ENCODE measurements around the gene CABCOCO1.

Gene CABCOCO1

GRCh38 chr10:61757525-61758397 lies 95.0 kb downstream of the CABCOCO1 start:
- no peak for DNase-seq

- DNase-seq, result no peak
Measured at GRCh38 chr10:61758433-61758832, 95.7 kb downstream of the CABCOCO1 start.

GRCh38 chr10:61759751-61760150 lies 97.0 kb downstream of the CABCOCO1 start:
- DNase-seq, result no peak

- DNase-seq, result no peak
Measured at GRCh38 chr10:61760943-61761824, 98.5 kb downstream of the CABCOCO1 start.

GRCh38 chr10:61761825-61762217 lies 99.1 kb downstream of the CABCOCO1 start:
- DNase-seq, result no peak

- no peak for DNase-seq
Measured at GRCh38 chr10:61763778-61764177, 101.0 kb downstream of the CABCOCO1 start.

GRCh38 chr10:61764486-61764885 lies 101.8 kb downstream of the CABCOCO1 start:
- DNase-seq, result no peak

- DNase-seq, result no peak
Measured at GRCh38 chr10:61765176-61766087, 102.7 kb downstream of the CABCOCO1 start.

- no peak for DNase-seq
Measured at GRCh38 chr10:61766927-61767326, 104.2 kb downstream of the CABCOCO1 start.

- DNase-seq, result no peak
Measured at GRCh38 chr10:61774031-61774430, 111.3 kb downstream of the CABCOCO1 start.

- no peak for DNase-seq
Measured at GRCh38 chr10:61775111-61775510, 112.4 kb downstream of the CABCOCO1 start.

- no peak for DNase-seq
Measured at GRCh38 chr10:61776615-61777266, 114.0 kb downstream of the CABCOCO1 start.

- no peak for DNase-seq
Measured at GRCh38 chr10:61778137-61778536, 115.4 kb downstream of the CABCOCO1 start.

GRCh38 chr10:61779276-61779675 lies 116.5 kb downstream of the CABCOCO1 start:
- DNase-seq, result no peak

- no peak for DNase-seq
Measured at GRCh38 chr10:61779950-61780659, 117.4 kb downstream of the CABCOCO1 start.

- DNase-seq, result no peak
Measured at GRCh38 chr10:61780732-61781131, 118.0 kb downstream of the CABCOCO1 start.

GRCh38 chr10:61781969-61782403 lies 119.3 kb downstream of the CABCOCO1 start:
- no peak for DNase-seq

- DNase-seq, result no peak
Measured at GRCh38 chr10:61784354-61785133, 121.8 kb downstream of the CABCOCO1 start.

GRCh38 chr10:61785473-61786105 lies 122.9 kb downstream of the CABCOCO1 start:
- no peak for DNase-seq

- DNase-seq, result no peak
Measured at GRCh38 chr10:61786728-61787127, 124.0 kb downstream of the CABCOCO1 start.

All from activated CD8-positive, alpha-beta memory T cell treated with anti-CD3 and anti-CD28 coated beads, Interleukin-2, amount 50 U/mL, for 4 hours (primary cell).